PC-9 (cell line): ENCODE data around the gene STK32B.

Experiments used
- CTCF ChIP-seq: fragments of 200-600 bp; sonication (generic); conservative IDR thresholded peaks from 2 replicates; pipeline ENCODE4 v1.6.1; 2017; ENCODE audit warnings: mixed run types, antibody characterized with exemption, mild to moderate bottlenecking, moderate library complexity
- EZH2 ChIP-seq: fragments of 200-600 bp; sonication (generic); IDR thresholded peaks from 2 replicates; pipeline ENCODE4 v1.8.0; 2017; ENCODE audit warnings: antibody characterized with exemption, low read depth

GRCh38 chr4:5206016-5206790 is 154.9 kb downstream of the STK32B start:
- TF ChIP-seq CTCF, result no peak
- TF ChIP-seq EZH2, result no peak
